ENCODE data around the gene SLC26A1. TPM values are rescaled to one million over a fixed set of nuclear protein-coding genes. Genes with fewer than 3 reads are reported as not detected.
"Not testable (repeated sequence)": the region's sequence is repeated elsewhere in the genome, so short reads cannot be mapped to it uniquely, and the experiment has no call there.

Gene SLC26A1
- total RNA-seq, 4 donors from 2014 or later: 0.15 to 0.33 (median 0.24) TPM

GRCh38 chr4:984336-985054 lies 8.7 kb downstream of the SLC26A1 start:
- no peak for TF ChIP-seq POLR2A (IDR thresholded peaks at IDR 0.05)
- TF ChIP-seq, protein P1, sequence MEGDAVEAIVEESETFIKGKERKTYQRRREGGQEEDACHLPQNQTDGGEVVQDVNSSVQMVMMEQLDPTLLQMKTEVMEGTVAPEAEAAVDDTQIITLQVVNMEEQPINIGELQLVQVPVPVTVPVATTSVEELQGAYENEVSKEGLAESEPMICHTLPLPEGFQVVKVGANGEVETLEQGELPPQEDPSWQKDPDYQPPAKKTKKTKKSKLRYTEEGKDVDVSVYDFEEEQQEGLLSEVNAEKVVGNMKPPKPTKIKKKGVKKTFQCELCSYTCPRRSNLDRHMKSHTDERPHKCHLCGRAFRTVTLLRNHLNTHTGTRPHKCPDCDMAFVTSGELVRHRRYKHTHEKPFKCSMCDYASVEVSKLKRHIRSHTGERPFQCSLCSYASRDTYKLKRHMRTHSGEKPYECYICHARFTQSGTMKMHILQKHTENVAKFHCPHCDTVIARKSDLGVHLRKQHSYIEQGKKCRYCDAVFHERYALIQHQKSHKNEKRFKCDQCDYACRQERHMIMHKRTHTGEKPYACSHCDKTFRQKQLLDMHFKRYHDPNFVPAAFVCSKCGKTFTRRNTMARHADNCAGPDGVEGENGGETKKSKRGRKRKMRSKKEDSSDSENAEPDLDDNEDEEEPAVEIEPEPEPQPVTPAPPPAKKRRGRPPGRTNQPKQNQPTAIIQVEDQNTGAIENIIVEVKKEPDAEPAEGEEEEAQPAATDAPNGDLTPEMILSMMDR (IDR thresholded peaks at IDR 0.05): no peak
- no peak overlapping the region for H3K27ac ChIP-seq
- H3K4me1 ChIP-seq: peaks cover 11 to 23% of the 10 kb centered on the region in 2 donors
- peak overlapping the region in 1 of 3 donors; percentile 12 for H3K4me3 ChIP-seq (replicated peaks in 1 of 3)
- H3K36me3 ChIP-seq: no peaks in the 10 kb centered on the region
- intact Hi-C loops (cut with DNase I): no loop called here
- WGBS, 2 donors: 77% methylated on average over 15 of the region's 15 CpGs
- DNase-seq: no peak
- H3K9me3 ChIP-seq: no peaks in the 10 kb centered on the region
- no peaks in the 10 kb centered on the region for H3K27me3 ChIP-seq

DNA sequence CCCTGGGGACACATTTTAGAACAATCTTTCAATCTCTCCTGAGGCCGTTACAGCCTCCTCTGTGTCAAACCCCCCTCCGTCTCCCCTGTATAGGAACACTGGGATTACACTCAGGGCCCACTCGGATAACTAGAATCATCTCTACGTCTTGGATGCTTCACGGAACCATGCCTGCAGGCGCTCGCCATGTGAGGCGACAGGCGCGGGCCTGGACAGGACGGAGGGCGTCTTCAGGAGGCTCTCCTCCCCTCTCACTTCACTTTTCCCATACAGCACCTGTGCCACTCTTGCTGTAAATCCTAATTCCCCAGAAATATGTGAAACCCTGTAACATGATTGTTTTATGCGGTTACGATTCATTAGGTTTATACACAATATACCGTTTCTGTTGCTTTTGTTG lies 10.4 kb downstream of the SLC26A1 start:
- Histone ChIP-seq H3K27ac (no peak overlapping the region), H3K36me3 (no peaks in the 10 kb centered on the region), H3K4me3 (replicated peaks in 1 of 3) (no peak overlapping the region), H3K9me3 (no peaks in the 10 kb centered on the region), H3K4me1 (peaks cover 11 to 20% of the 10 kb centered on the region in 2 donors), H3K27me3 (no peaks in the 10 kb centered on the region)
- no peak for TF ChIP-seq POLR2A (IDR thresholded peaks at IDR 0.05)
- no peak for DNase-seq
- intact Hi-C loops (cut with DNase I): no loop called here
- WGBS, 2 donors: 97% methylated on average over 15 of the region's 15 CpGs

- intact Hi-C loops (cut with DNase I): no loop called here
- DNase-seq: no peak
- H3K36me3 ChIP-seq: no peaks in the 10 kb centered on the region
- no peak for TF ChIP-seq POLR2A (IDR thresholded peaks at IDR 0.05)
- TF ChIP-seq, protein P1 (IDR thresholded peaks at IDR 0.05): no peak
- no peaks in the 10 kb centered on the region for H3K27me3 ChIP-seq
- H3K4me1 ChIP-seq: peaks cover 7 to 15% of the 10 kb centered on the region in 2 donors
- no peaks in the 10 kb centered on the region for H3K9me3 ChIP-seq
- H3K27ac ChIP-seq: no peak overlapping the region
- 93 to 96% methylated on average over 14 to 15 of the region's 17 CpGs for WGBS, 2 donors
- H3K4me3 ChIP-seq (replicated peaks in 1 of 3): no peak overlapping the region
Observed at GRCh38 chr4:982291-982690, 10.9 kb downstream of the SLC26A1 start.

- H3K4me3 ChIP-seq (replicated peaks in 1 of 3): no peak overlapping the region
- intact Hi-C loops (cut with DNase I): no loop called here
- WGBS, 2 donors: 68 to 78% methylated on average over 20 of the region's 20 CpGs
- no peaks in the 10 kb centered on the region for H3K9me3 ChIP-seq
- no peaks in the 10 kb centered on the region for H3K36me3 ChIP-seq
- H3K27me3 ChIP-seq: no peaks in the 10 kb centered on the region
- no peak for DNase-seq
- no peak overlapping the region for H3K27ac ChIP-seq
- no peaks in the 10 kb centered on the region for H3K4me1 ChIP-seq
- TF ChIP-seq POLR2A (IDR thresholded peaks at IDR 0.05): no peak
- TF ChIP-seq, protein P1 (IDR thresholded peaks at IDR 0.05): no peak
Observed at GRCh38 chr4:978957-979701, 14.1 kb downstream of the SLC26A1 start.

GRCh38 chr4:976016-976415 lies 17.2 kb downstream of the SLC26A1 start:
- intact Hi-C loops (cut with DNase I); H3K36me3 ChIP-seq: not testable (repeated sequence)
- WGBS, 2 donors: no CpG with 5 or more reads among the region's 25 CpGs

DNA sequence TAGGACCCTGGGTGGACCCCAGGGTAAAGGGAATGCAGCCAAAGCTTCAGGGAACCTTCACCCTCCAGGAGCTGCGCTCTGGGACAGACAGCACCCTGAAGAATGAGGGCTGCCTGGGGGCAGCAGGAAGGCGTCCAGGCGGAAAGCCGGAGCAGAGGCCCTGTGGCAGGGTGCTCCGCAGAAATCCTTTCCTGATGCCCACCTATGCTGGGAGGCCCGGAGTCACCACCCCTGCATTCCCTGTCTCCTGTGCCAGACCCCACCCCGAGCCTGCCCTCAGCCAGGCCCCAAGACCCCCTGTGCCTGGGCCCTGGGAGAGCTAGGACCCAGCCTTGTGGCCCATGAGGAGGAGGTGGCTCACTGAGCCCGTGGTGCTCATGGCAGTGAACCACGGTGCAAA lies 18.5 kb downstream of the SLC26A1 start:
- Histone ChIP-seq H3K27ac (no peak overlapping the region), H3K4me1 (peaks cover 16 to 21% of the 10 kb centered on the region in 2 donors), H3K4me3 (replicated peaks in 1 of 3) (no peak overlapping the region), H3K9me3 (no peaks in the 10 kb centered on the region), H3K27me3 (no peaks in the 10 kb centered on the region), H3K36me3 (no peaks in the 10 kb centered on the region)
- DNase-seq: no peak
- 96 to 97% methylated on average over 7 to 9 of the region's 9 CpGs for WGBS, 2 donors
- intact Hi-C loops (cut with DNase I): no loop called here
- TF ChIP-seq POLR2A (IDR thresholded peaks at IDR 0.05): no peak
- TF ChIP-seq, protein P1 (IDR thresholded peaks at IDR 0.05): no peak

More at GRCh38 chr4:976016-976415, 17.2 kb downstream of the SLC26A1 start:
- H3K4me1 ChIP-seq: peaks cover 16 to 21% of the 10 kb centered on the region in 2 donors
- not testable (repeated sequence) for H3K27ac ChIP-seq; DNase-seq; H3K4me3 ChIP-seq (replicated peaks in 1 of 3); H3K27me3 ChIP-seq; H3K9me3 ChIP-seq
